ENCODE measurements around the gene C19orf12.

Gene C19orf12

GRCh38 chr19:29653398-29653797 is 61.7 kb downstream of the C19orf12 start:
- 98% methylated on average over 4 of the region's 5 CpGs for WGBS
- Histone ChIP-seq H3K27ac (ENCODE audit: low read depth, low read length) (no peak overlapping the region), H3K36me3 (ENCODE audit: insufficient read depth, low read length) (no peaks in the 10 kb centered on the region), H3K4me3 (ENCODE audit: low read length) (no peak overlapping the region), H3K27me3 (ENCODE audit: insufficient read depth, low read length) (no peaks in the 10 kb centered on the region), H3K9me3 (ENCODE audit: insufficient read depth, low read depth, low read length) (no peaks in the 10 kb centered on the region), H3K9ac (ENCODE audit: low read depth, low read length) (no peak overlapping the region), H3K4me1 (ENCODE audit: insufficient read depth, low read length) (no peaks in the 10 kb centered on the region)

GRCh38 chr19:29651622-29652394 is 63.3 kb downstream of the C19orf12 start:
- no peaks in the 10 kb centered on the region for H3K27me3 ChIP-seq (ENCODE audit: insufficient read depth, low read length)
- H3K36me3 ChIP-seq (ENCODE audit: insufficient read depth, low read length): no peaks in the 10 kb centered on the region
- no peaks in the 10 kb centered on the region for H3K9me3 ChIP-seq (ENCODE audit: insufficient read depth, low read depth, low read length)
- H3K27ac ChIP-seq (ENCODE audit: low read depth, low read length): no peak overlapping the region
- WGBS: 92% methylated on average over 7 of the region's 7 CpGs
- H3K4me3 ChIP-seq (ENCODE audit: low read length): no peak overlapping the region
- no peaks in the 10 kb centered on the region for H3K4me1 ChIP-seq (ENCODE audit: insufficient read depth, low read length)
- no peak overlapping the region for H3K9ac ChIP-seq (ENCODE audit: low read depth, low read length)

GRCh38 chr19:29650772-29651387 is 64.2 kb downstream of the C19orf12 start:
- WGBS: 66% methylated on average over 4 of the region's 7 CpGs
- no peak overlapping the region for H3K27ac ChIP-seq (ENCODE audit: low read depth, low read length)
- H3K9me3 ChIP-seq (ENCODE audit: insufficient read depth, low read depth, low read length): no peaks in the 10 kb centered on the region
- no peak overlapping the region for H3K4me3 ChIP-seq (ENCODE audit: low read length)
- H3K36me3 ChIP-seq (ENCODE audit: insufficient read depth, low read length): no peaks in the 10 kb centered on the region
- no peaks in the 10 kb centered on the region for H3K27me3 ChIP-seq (ENCODE audit: insufficient read depth, low read length)
- no peak overlapping the region for H3K9ac ChIP-seq (ENCODE audit: low read depth, low read length)
- peaks cover 5% of the 10 kb centered on the region for H3K4me1 ChIP-seq (ENCODE audit: insufficient read depth, low read length)

Data from HUES64 (cell line).